Activated CD4-positive, alpha-beta T cell treated with anti-CD3 and anti-CD28 coated beads, Interleukin-2, amount 50 U/mL, for 4 hours (primary cell): ENCODE results near the gene KLC1.
"Not testable (repeated sequence)": the region's sequence is repeated elsewhere in the genome, so short reads cannot be mapped to it uniquely, and the experiment has no call there.

Experiments
- DNase-seq, 2 experiments: peaks; one replicate each; pipeline ENCODE4 v3.0.0-alpha.2; 2020

Gene KLC1

GRCh38 chr14:103625356-103626095, 3.5 kb upstream of the KLC1 start:
- no peak for DNase-seq

DNA sequence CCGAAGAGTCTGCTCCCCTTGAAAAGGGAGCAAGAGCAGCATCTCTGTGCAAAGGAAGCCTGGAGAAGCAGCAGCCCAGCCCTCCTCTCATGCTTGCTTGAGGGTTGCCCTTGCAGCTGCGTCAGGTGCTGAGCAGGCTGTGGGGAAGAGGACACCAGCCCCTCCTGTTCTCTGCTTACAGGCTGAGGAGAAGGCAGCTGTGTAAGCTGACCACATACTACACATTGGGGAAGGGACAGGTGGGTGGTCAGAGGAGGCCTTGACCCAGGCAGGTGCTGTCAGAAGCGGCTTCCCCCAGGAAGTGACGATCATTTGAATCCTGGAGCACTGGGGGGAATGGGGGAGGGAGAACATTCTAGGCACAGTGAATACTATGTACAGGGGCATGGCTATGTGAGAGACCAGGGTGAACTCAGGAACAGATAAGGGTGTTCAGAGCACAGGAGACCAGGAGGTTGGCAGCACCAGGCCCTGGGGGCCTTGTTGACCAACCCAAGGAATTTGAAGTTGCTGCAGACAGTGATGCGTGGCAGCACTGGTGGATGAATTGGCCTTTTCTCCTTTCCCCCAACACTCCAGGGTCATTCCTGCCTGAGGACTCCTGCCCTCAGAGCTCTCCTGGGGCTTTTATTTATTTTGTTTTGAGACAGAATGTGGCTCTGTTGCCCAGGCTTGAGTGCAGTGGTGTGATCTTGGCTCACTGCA, 2.7 kb upstream of the KLC1 start:
- no peak for DNase-seq

GRCh38 chr14:103627073-103628025, 1.7 kb upstream of the KLC1 start:
- no peak for DNase-seq

GRCh38 chr14:103628221-103628683, 759 bp upstream of the KLC1 start:
- no peak for DNase-seq

GRCh38 chr14:103629503-103630121, 601 bp downstream of the KLC1 start:
- no peak for DNase-seq

- no peak for DNase-seq
Measured at GRCh38 chr14:103630364-103631108, 1.5 kb downstream of the KLC1 start.

DNA sequence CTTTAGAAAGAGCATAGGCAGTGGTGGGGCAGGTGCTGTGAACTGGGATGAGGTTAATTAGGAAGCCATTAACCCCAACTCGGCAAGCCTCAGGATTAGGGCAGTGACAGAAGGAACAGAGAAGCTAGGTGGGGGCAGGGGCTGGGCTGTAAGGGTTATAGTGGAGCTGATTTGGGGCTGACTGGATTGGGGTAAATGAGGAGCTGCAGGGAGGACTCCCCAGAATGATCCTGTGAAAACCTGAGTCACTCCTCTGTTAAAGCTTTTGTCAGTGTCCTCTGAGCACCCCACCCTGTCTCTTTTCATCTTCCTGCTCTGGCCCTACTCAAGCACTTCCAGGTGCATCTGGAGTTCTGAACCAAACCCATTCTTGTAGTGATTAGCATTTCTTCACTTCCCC, 4.4 kb downstream of the KLC1 start:
- no peak for DNase-seq

DNA sequence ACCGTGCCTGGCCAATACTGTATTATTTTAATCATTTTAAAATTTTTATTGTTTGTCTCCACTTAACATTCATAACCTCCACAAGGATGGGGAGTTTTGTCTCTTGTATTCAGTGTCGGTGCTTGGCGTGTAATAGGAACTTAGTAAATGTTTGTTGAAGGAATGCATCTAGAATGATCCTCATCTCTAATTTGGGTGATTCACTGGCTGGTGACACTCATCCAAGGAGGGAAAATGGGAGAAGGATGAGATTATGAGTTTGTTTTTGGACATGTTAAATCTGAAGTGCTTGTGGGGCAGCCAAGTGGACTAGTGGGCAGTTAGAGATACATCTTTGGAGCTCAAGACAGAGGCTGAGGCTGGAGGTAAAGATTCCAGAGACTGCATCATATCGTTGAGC, 5.1 kb downstream of the KLC1 start:
- DNase-seq = no peak

DNA sequence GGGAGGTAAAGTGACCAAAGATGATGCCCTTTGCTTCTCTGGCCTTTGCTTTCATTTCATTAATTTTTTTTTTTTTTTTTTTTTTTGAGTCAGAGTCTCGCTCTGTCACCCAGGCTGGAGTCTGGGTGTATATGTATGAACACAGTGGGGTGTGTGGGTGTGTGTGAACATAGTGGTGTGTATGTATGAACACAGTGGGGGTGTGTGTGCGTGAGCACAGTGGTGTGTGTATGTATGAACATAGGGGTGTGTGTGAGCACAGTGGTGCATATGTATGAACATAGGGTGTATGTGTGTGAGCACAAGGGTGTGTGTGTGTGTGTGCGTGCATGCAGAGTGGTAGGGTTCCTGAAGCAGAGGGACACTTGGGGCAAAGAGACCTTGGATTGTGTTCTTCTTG, 9.6 kb downstream of the KLC1 start:
- DNase-seq = no peak

GRCh38 chr14:103641161-103641560, 12.2 kb downstream of the KLC1 start:
- DNase-seq = no peak

DNA sequence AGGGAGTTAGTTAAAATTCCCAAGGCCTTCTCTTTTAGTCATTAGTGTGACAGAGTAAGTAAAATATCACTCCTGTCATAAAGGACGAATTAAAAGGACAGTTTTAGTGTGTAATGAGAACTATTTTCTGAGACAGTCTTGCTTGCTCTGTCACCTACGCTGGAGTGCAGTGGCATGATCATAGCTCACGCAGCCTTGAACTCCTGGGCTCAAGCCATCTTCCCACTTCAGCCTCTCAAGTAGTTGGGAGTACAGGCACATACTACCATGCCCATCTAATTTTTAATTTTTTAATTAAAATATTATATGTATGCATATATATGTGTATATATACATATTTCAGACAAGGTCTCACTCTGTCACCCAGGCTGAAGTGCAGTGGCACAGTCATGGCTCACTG, 17.2 kb downstream of the KLC1 start:
- DNase-seq = no peak

- DNase-seq = no peak
Measured at GRCh38 chr14:103649001-103649400, 20.0 kb downstream of the KLC1 start.

GRCh38 chr14:103650213-103650612, 21.2 kb downstream of the KLC1 start:
- no peak for DNase-seq

DNA sequence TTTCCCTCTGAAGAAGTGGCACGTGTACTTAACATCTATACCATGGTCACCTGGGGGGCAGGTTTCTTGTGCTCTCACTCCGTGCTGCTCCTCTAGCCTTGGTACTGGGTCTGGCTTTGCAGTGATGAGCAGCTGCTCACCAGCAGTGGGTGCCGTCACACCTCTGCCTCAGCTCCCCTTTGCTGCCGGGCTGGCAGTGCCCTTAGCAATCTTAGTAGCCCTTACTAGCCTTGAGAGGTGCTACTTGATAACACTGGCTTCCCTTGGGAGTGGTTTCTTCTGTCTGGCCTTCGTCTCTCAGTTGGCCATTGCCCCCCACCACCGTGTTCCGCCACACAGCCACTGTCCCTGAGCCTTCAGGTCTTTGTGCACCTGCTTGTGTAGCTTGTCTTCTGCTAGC, 22.6 kb downstream of the KLC1 start:
- no peak for DNase-seq

DNA sequence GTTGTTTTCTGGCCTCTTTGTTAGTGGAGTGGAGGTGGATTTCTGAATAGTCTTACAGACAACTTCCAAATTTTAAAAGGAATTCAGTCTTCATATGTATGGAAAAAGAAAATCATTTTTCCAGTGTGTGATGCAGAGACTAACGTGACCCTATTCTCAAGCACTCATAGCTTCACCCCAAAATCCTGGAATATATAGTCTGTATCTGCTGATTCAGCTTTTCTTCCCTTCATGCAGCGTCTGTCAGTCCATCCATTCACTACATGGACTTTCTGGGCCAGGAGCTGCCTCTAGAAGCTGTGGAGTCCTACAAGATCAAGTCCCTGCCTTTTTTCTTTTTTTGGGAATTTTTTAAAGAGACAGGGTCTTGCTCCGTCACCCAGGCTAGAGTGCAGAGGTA, 23.8 kb downstream of the KLC1 start:
- DNase-seq = no peak

- not testable (repeated sequence) for DNase-seq
Measured at GRCh38 chr14:103653336-103653735, 24.3 kb downstream of the KLC1 start.

DNA sequence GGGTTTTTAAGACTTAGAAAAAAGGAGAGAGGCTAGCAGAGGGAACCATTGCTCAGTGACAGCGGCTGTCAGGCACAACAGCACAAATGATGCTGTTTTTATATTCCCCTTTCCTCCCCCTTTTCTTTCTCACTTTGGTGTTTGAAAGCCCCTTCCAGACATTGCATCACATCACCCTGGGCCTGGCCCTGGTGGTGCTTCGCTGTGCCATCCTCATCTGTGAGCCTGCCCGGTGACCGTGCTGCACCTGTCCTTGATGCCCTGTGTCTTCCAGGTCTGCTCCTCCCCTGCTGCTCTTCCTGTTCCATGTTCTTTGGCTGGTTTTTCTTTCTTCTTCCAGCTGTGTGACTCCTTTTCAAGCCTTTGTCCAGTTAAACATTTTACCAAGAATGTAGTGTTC, 24.8 kb downstream of the KLC1 start:
- DNase-seq = no peak

- DNase-seq = no peak
Measured at GRCh38 chr14:103654619-103655018, 25.6 kb downstream of the KLC1 start.

- no peak for DNase-seq
Measured at GRCh38 chr14:103656031-103656755, 27.2 kb downstream of the KLC1 start.

- DNase-seq = no peak
Measured at GRCh38 chr14:103656756-103657133, 27.7 kb downstream of the KLC1 start.

DNA sequence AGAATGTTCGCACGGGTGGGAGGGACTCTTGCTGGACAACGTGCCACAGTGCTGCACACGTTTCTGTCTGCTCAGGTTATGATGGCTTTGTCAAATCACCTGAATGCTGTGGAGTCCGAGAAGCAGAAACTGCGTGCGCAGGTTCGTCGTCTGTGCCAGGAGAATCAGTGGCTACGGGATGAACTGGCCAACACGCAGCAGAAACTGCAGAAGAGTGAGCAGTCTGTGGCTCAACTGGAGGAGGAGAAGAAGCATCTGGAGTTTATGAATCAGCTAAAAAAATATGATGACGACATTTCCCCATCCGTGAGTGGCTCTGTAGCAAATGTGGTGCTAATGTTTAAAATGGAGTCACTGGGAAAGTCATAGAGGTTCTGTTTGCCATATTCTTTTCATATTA, 28.5 kb downstream of the KLC1 start:
- no peak for DNase-seq

- no peak for DNase-seq
Measured at GRCh38 chr14:103659631-103660030, 30.6 kb downstream of the KLC1 start.
